Activated naive CD4-positive, alpha-beta T cell treated with anti-CD3 and anti-CD28 coated beads, Interleukin-2, amount 50 U/mL, for 16 hours (primary cell): ENCODE measurements around the gene CCDC82.
"Not testable (repeated sequence)": the region's sequence is repeated elsewhere in the genome, so short reads cannot be mapped to it uniquely, and the experiment has no call there.

Experiments
- DNase-seq: peaks from one replicate; pipeline ENCODE4 v3.0.0-alpha.2; 2020

CCDC82 gene

GRCh38 chr11:96389720-96390487 is at the start of gene CCDC82, which contains the start of gene JRKL:
Gene CCDC82, minus strand, starts transcription at chr11:96389912. Its CDS starts 5,165 bp downstream, at chr11:96384747.
Gene JRKL, plus strand, starts transcription at chr11:96390013. Its CDS starts 637 bp downstream, at chr11:96390650.
- peak; percentile 98 for DNase-seq

- not testable (repeated sequence) for DNase-seq
These were observed 42.9 kb upstream of the CCDC82 start for GRCh38 chr11:96432654-96433053.

- DNase-seq: no peak
These were observed 41.0 kb upstream of the CCDC82 start for GRCh38 chr11:96430668-96431067.

- no peak for DNase-seq
These were observed 35.0 kb upstream of the CCDC82 start for GRCh38 chr11:96424693-96425092.

GRCh38 chr11:96413408-96413807 is 23.7 kb upstream of the CCDC82 start:
- DNase-seq: no peak

GRCh38 chr11:96412761-96413381 is 23.2 kb upstream of the CCDC82 start:
- no peak for DNase-seq

GRCh38 chr11:96411412-96411811 is 21.7 kb upstream of the CCDC82 start:
- DNase-seq: not testable (repeated sequence)

GRCh38 chr11:96400697-96401096 is 11.0 kb upstream of the CCDC82 start:
- no peak for DNase-seq

- no peak for DNase-seq
These were observed 8.2 kb upstream of the CCDC82 start for GRCh38 chr11:96397863-96398262.

GRCh38 chr11:96396637-96397036 is 6.9 kb upstream of the CCDC82 start:
- no peak for DNase-seq

GRCh38 chr11:96394773-96395172 is 5.1 kb upstream of the CCDC82 start:
- DNase-seq: no peak

- DNase-seq: no peak
These were observed 4.1 kb upstream of the CCDC82 start for GRCh38 chr11:96393753-96394348.

- no peak for DNase-seq
These were observed 2.1 kb upstream of the CCDC82 start for GRCh38 chr11:96391698-96392307.

- no peak for DNase-seq
These were observed 728 bp upstream of the CCDC82 start for GRCh38 chr11:96390488-96390792.

GRCh38 chr11:96388891-96389719 is 607 bp downstream of the CCDC82 start:
- no peak for DNase-seq

GRCh38 chr11:96385187-96385586 is 4.5 kb downstream of the CCDC82 start:
- no peak for DNase-seq

GRCh38 chr11:96384156-96384555 is 5.6 kb downstream of the CCDC82 start:
- no peak for DNase-seq

GRCh38 chr11:96376796-96377195 is 12.9 kb downstream of the CCDC82 start:
- DNase-seq: no peak

- no peak for DNase-seq
These were observed 15.9 kb downstream of the CCDC82 start for GRCh38 chr11:96373826-96374225.

GRCh38 chr11:96367342-96367741 is 22.4 kb downstream of the CCDC82 start:
- no peak for DNase-seq

- DNase-seq: no peak
These were observed 23.7 kb downstream of the CCDC82 start for GRCh38 chr11:96366024-96366423.

- no peak for DNase-seq
These were observed 24.2 kb downstream of the CCDC82 start for GRCh38 chr11:96365493-96365892.

- no peak for DNase-seq
These were observed 27.9 kb downstream of the CCDC82 start for GRCh38 chr11:96361778-96362177.
